ENCODE results near the gene KPTN. TPM values are rescaled to one million over a fixed set of nuclear protein-coding genes. Genes with fewer than 3 reads are reported as not detected.

Gene KPTN
- total RNA-seq, 5 donors from 2014 or later (not counting 1 experiment from before 2014, with no cell fraction given): 2.8 to 5.8 (median 5.4) TPM

DNA sequence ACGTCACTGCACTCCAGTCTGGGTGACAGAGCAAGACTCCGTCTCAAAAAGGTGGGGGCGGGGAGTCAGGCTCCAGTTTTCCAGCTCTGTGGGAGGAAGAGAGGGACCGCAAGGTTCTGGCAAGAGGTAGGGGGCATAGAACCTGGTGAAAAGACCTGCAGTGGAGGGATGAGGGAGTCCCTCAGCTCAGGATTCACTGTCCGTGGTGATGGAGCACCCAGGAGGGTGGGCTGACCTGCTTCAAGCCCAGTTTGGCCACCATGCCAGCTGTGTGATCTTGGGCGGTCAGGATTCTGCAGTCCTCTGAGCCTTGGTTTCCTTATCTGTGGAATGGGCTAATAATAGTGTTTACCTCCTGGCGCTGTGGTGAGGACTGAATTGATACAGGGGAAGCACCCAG lies 33.5 kb downstream of the KPTN start:
- Histone ChIP-seq H3K4me1 (ENCODE audit: control insufficient read depth in 1 of 2, extremely low read depth in 1 of 2, insufficient read depth in 2 of 2, low read length in 2 of 2) (peaks cover 10 to 23% of the 10 kb centered on the region in 2 experiments), H3K27me3 (replicated peaks in 1 of 2; ENCODE audit: control insufficient read depth in 2 of 2, extremely low read depth in 1 of 2, insufficient read depth in 2 of 2, low read length in 1 of 2) (peaks cover 5 to 59% of the 10 kb centered on the region in 2 experiments), H3K4me3 (ENCODE audit: control insufficient read depth in 1 of 2, extremely low read depth in 1 of 2, low read length in 1 of 2) (no peak overlapping the region), H3K9me3 (no peaks in the 10 kb centered on the region), H3K27ac (ENCODE audit: low read length) (no peak overlapping the region), H3K36me3 (ENCODE audit: control insufficient read depth in 2 of 2, extremely low read depth in 1 of 2, insufficient read depth in 1 of 2, low read length in 1 of 2) (no peaks in the 10 kb centered on the region)
- ATAC-seq (replicated peaks in 1 of 4) (no peak), DNase-seq (no peak)
- peaks cover 0 to 2% (median 2%) of the 10 kb centered on the region in 3 donors for H3K9me3 Mint-ChIP-seq
- H3K4me1 Mint-ChIP-seq: peaks cover 17 to 23% (median 17%) of the 10 kb centered on the region in 3 donors
- POLR2A ChIA-PET: no interaction called here
- no peak overlapping the region for H3K4me3 Mint-ChIP-seq
- 52% methylated on average over 5 of the region's 7 CpGs for WGBS (ENCODE audit: insufficient coverage)
- H3K36me3 Mint-ChIP-seq: no peaks in the 10 kb centered on the region
- H3K27me3 Mint-ChIP-seq: peaks cover 45% of the 10 kb centered on the region in 2 donors
- CTCF ChIA-PET: no interaction called here
- H3K27ac Mint-ChIP-seq: no peak overlapping the region

DNA sequence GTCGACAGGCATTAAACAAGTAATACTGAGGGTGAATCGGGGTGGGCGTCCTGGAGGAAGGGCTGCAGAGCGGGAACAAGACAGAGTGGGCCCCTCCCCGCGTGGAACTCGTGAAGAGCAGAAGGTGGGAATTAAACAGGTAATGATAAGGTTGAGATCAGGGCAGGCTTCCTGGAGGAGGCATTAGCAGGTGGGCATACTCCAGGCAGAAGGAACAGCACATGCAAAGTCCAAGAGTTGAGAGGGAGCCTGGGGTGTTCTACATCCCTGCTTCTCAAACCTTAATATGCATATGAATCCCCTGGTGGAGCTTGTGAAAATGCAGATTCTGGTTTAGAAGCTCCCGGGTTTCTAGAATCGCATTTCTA lies 35.7 kb downstream of the KPTN start:
- Mint-ChIP-seq H3K27ac (no peak overlapping the region), H3K36me3 (no peaks in the 10 kb centered on the region), H3K27me3 (peaks cover 49 to 50% of the 10 kb centered on the region in 2 donors), H3K4me1 (peaks cover 36 to 43% (median 38%) of the 10 kb centered on the region in 3 donors), H3K4me3 (peak overlapping the region in 1 of 3 donors; percentile 87), H3K9me3 (no peaks in the 10 kb centered on the region)
- Histone ChIP-seq H3K27ac (ENCODE audit: low read length) (no peak overlapping the region), H3K4me3 (ENCODE audit: control insufficient read depth in 1 of 2, extremely low read depth in 1 of 2, low read length in 1 of 2) (no peak overlapping the region), H3K36me3 (ENCODE audit: control insufficient read depth in 2 of 2, extremely low read depth in 1 of 2, insufficient read depth in 1 of 2, low read length in 1 of 2) (no peaks in the 10 kb centered on the region), H3K27me3 (replicated peaks in 1 of 2; ENCODE audit: control insufficient read depth in 2 of 2, extremely low read depth in 1 of 2, insufficient read depth in 2 of 2, low read length in 1 of 2) (peaks cover 5 to 62% of the 10 kb centered on the region in 2 experiments), H3K4me1 (ENCODE audit: control insufficient read depth in 1 of 2, extremely low read depth in 1 of 2, insufficient read depth in 2 of 2, low read length in 2 of 2) (peaks cover 15 to 45% of the 10 kb centered on the region in 2 experiments), H3K9me3 (no peaks in the 10 kb centered on the region)
- POLR2A ChIA-PET: no interaction called here
- DNase-seq: no peak
- ATAC-seq (replicated peaks in 1 of 4): no peak
- 27% methylated on average over 8 of the region's 9 CpGs for WGBS (ENCODE audit: insufficient coverage)
- CTCF ChIA-PET: interaction anchor here in 1 of 2 donors (1.0 kb wide), 1 partner anchor 20 kb away, joined by 4 read pairs; no protein-coding TSS in a partner anchor

DNA sequence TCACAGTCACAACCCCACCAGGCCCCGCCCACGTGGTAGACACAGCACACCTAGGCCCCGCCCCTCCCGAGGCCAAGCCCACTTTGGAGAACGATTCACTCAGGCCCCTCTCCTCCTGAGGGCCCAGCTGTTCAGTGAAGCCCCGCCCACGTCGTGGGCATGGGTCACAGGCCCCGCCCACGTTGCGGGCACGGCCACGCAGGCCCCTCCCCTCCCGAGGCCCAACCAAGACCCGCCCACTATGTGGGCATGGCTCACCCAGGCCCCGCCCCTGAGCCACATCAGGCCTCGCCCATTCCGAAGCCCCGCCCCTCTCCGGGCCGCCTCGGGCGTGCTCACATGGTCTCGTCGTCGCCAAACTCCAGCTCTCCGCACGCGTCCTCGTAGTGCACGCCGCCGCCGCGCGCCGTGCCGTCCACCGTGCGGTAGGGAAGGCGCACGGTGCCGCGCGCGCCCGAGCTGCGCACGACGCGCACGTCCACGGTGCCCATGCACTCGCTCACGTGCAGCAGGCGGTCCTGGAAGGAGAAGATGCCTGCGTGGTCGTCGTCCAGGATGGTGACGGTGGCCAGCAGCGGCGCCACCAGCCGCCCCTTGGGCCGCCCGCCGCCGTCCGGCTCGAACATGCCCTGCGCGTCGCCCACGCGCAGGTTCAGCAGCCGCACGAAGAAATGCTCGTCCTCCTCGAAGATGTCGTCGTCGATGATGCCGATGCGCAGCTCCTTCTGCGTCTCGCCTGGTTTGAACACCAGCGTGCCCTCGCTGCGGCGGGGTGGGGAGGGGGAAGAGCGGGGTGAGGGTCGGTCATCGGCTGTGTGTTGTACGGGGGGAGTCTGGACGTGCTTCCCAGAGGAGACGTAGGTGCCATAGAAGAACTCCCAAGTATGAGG lies 36.3 kb downstream of the KPTN start:
- peak; percentile 25 to 65 (median 48) for ATAC-seq (replicated peaks in 1 of 4)
- no peaks in the 10 kb centered on the region for H3K9me3 ChIP-seq
- POLR2A ChIA-PET: no interaction called here
- H3K27ac ChIP-seq (ENCODE audit: low read length): no peak overlapping the region
- peaks cover 15 to 49% of the 10 kb centered on the region in 2 experiments for H3K4me1 ChIP-seq (ENCODE audit: control insufficient read depth in 1 of 2, extremely low read depth in 1 of 2, insufficient read depth in 2 of 2, low read length in 2 of 2)
- Mint-ChIP-seq H3K9me3 (no peaks in the 10 kb centered on the region), H3K4me3 (peak overlapping the region in 1 of 3 donors; percentile 87), H3K27me3 (peaks cover 55 to 56% of the 10 kb centered on the region in 2 donors), H3K27ac (no peak overlapping the region), H3K4me1 (peaks cover 41 to 49% (median 45%) of the 10 kb centered on the region in 3 donors), H3K36me3 (no peaks in the 10 kb centered on the region)
- CTCF ChIA-PET: interaction anchor here in 1 of 2 donors (0.5 to 1.0 kb wide), 3 partner anchors 13 to 20 kb away, joined by 3 to 7 read pairs (median 4); no protein-coding TSS in a partner anchor
- no peaks in the 10 kb centered on the region for H3K36me3 ChIP-seq (ENCODE audit: control insufficient read depth in 2 of 2, extremely low read depth in 1 of 2, insufficient read depth in 1 of 2, low read length in 1 of 2)
- H3K4me3 ChIP-seq (ENCODE audit: control insufficient read depth in 1 of 2, extremely low read depth in 1 of 2, low read length in 1 of 2): no peak overlapping the region
- peaks cover 5 to 64% of the 10 kb centered on the region in 2 experiments for H3K27me3 ChIP-seq (replicated peaks in 1 of 2; ENCODE audit: control insufficient read depth in 2 of 2, extremely low read depth in 1 of 2, insufficient read depth in 2 of 2, low read length in 1 of 2)
- WGBS (ENCODE audit: insufficient coverage): 10% methylated on average over 89 of the region's 95 CpGs
- peak in 31 of 35 experiments; percentile 17 to 68 (median 46) for DNase-seq

GRCh38 chr19:47446534-47447469 lies 37.2 kb downstream of the KPTN start:
- Mint-ChIP-seq H3K27ac (peak overlapping the region in 1 of 2 donors; percentile 31), H3K27me3 (peaks cover 61% of the 10 kb centered on the region in 2 donors), H3K4me3 (peak overlapping the region; percentile 41 to 87 (median 63)), H3K9me3 (no peaks in the 10 kb centered on the region), H3K4me1 (peaks cover 41 to 52% (median 46%) of the 10 kb centered on the region in 3 donors), H3K36me3 (no peaks in the 10 kb centered on the region)
- DNase-seq (no peak), ATAC-seq (replicated peaks in 1 of 4) (peak in 2 of 4 experiments; percentile 4 to 14)
- Histone ChIP-seq H3K4me3 (ENCODE audit: control insufficient read depth in 1 of 2, extremely low read depth in 1 of 2, low read length in 1 of 2) (peak overlapping the region in 1 of 2 donors; percentile 44), H3K9me3 (no peaks in the 10 kb centered on the region), H3K27me3 (replicated peaks in 1 of 2; ENCODE audit: control insufficient read depth in 2 of 2, extremely low read depth in 1 of 2, insufficient read depth in 2 of 2, low read length in 1 of 2) (peaks cover 5 to 71% of the 10 kb centered on the region in 2 experiments), H3K36me3 (ENCODE audit: control insufficient read depth in 2 of 2, extremely low read depth in 1 of 2, insufficient read depth in 1 of 2, low read length in 1 of 2) (no peaks in the 10 kb centered on the region), H3K27ac (ENCODE audit: low read length) (no peak overlapping the region), H3K4me1 (ENCODE audit: control insufficient read depth in 1 of 2, extremely low read depth in 1 of 2, insufficient read depth in 2 of 2, low read length in 2 of 2) (peaks cover 15 to 49% of the 10 kb centered on the region in 2 experiments)
- 15% methylated on average over 18 of the region's 28 CpGs for WGBS (ENCODE audit: insufficient coverage)
- CTCF ChIA-PET: interaction anchor here in 1 of 2 donors (0.5 to 1.8 kb wide), 4 partner anchors 10 to 148 kb away, joined by 3 to 8 read pairs (median 6); no protein-coding TSS in a partner anchor
- POLR2A ChIA-PET: no interaction called here

- H3K4me3 Mint-ChIP-seq: peak overlapping the region; percentile 52 to 87 (median 63)
- H3K4me3 ChIP-seq (ENCODE audit: control insufficient read depth in 1 of 2, extremely low read depth in 1 of 2, low read length in 1 of 2): peak overlapping the region in 1 of 2 donors; percentile 48
- peaks cover 41 to 52% (median 46%) of the 10 kb centered on the region in 3 donors for H3K4me1 Mint-ChIP-seq
- peaks cover 5 to 79% of the 10 kb centered on the region in 2 experiments for H3K27me3 ChIP-seq (replicated peaks in 1 of 2; ENCODE audit: control insufficient read depth in 2 of 2, extremely low read depth in 1 of 2, insufficient read depth in 2 of 2, low read length in 1 of 2)
- peaks cover 15 to 49% of the 10 kb centered on the region in 2 experiments for H3K4me1 ChIP-seq (ENCODE audit: control insufficient read depth in 1 of 2, extremely low read depth in 1 of 2, insufficient read depth in 2 of 2, low read length in 2 of 2)
- CTCF ChIA-PET: interaction anchor here in 1 of 2 donors (0.5 to 1.8 kb wide), 4 partner anchors 9 to 149 kb away, joined by 3 to 8 read pairs (median 4); no protein-coding TSS in a partner anchor
- WGBS (ENCODE audit: insufficient coverage): under 1% methylated on average over 22 of the region's 22 CpGs
- no peaks in the 10 kb centered on the region for H3K36me3 Mint-ChIP-seq
- ATAC-seq (replicated peaks in 1 of 4): peak; percentile 87 to 92 (median 89)
- H3K27me3 Mint-ChIP-seq: peaks cover 61 to 65% of the 10 kb centered on the region in 2 donors
- no peak overlapping the region for H3K27ac ChIP-seq (ENCODE audit: low read length)
- no peaks in the 10 kb centered on the region for H3K36me3 ChIP-seq (ENCODE audit: control insufficient read depth in 2 of 2, extremely low read depth in 1 of 2, insufficient read depth in 1 of 2, low read length in 1 of 2)
- no peaks in the 10 kb centered on the region for H3K9me3 Mint-ChIP-seq
- POLR2A ChIA-PET: no interaction called here
- peak; percentile 43 to 82 (median 72) for DNase-seq
- H3K27ac Mint-ChIP-seq: no peak overlapping the region
- no peaks in the 10 kb centered on the region for H3K9me3 ChIP-seq
Measured at GRCh38 chr19:47445937-47446402, 38.0 kb downstream of the KPTN start.

Measured in T-cell (primary cell).